Astrocyte of the spinal cord (primary cell): ENCODE results near the gene APBB2.

Experiments
- DNase-seq: peaks from one replicate; pipeline ENCODE4 v3.0.0; 2011; ENCODE audit warnings: low read depth, low spot score
- H3K4me3 ChIP-seq: 2 replicates; pipeline ENCODE4 v1.5.1; 2011; ENCODE audit warnings: low read depth, mild to moderate bottlenecking, low read length, moderate library complexity
- in situ Hi-C: cut with HindIII; loops from 2 replicates; pipeline ENCODE4 v1.10.0; 2017; ENCODE audit warnings: low sequenced_read_pairs
- TF ChIP-seq, protein P1 (sequence below): IDR thresholded peaks from 2 replicates; pipeline ENCODE4 v1.5.1; 2012; ENCODE audit warnings: low read depth, mild to moderate bottlenecking, low read length, inconsistent platforms

APBB2 gene

DNA sequence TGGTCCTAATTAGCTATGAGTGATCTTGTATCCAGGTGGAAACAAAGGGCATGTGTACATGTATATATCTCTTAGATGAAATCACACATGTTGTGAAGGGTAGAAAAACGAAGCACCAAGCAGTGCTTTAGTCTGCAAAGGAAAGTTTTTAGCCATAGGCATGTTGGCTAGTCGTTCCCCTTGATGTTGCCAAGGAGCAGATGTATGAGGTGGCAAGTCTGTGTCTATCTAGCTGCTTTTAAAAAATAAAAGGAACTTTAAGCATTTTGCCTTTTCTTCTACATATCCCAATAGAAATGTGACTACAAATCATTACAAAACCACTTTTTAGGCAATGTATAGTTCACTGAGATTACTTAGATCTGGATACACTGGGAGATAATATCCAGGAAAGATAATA is 401.5 kb downstream of the APBB2 start:
- DNase-seq, result no peak
- H3K4me3 ChIP-seq, result no peak overlapping the region
- TF ChIP-seq, protein P1, sequence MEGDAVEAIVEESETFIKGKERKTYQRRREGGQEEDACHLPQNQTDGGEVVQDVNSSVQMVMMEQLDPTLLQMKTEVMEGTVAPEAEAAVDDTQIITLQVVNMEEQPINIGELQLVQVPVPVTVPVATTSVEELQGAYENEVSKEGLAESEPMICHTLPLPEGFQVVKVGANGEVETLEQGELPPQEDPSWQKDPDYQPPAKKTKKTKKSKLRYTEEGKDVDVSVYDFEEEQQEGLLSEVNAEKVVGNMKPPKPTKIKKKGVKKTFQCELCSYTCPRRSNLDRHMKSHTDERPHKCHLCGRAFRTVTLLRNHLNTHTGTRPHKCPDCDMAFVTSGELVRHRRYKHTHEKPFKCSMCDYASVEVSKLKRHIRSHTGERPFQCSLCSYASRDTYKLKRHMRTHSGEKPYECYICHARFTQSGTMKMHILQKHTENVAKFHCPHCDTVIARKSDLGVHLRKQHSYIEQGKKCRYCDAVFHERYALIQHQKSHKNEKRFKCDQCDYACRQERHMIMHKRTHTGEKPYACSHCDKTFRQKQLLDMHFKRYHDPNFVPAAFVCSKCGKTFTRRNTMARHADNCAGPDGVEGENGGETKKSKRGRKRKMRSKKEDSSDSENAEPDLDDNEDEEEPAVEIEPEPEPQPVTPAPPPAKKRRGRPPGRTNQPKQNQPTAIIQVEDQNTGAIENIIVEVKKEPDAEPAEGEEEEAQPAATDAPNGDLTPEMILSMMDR, result no peak
- in situ Hi-C loops, result no loop called here

- no peak for DNase-seq
- in situ Hi-C loops, result no loop called here
- no peak overlapping the region for H3K4me3 ChIP-seq
- TF ChIP-seq, protein P1, result no peak
Measured at GRCh38 chr4:40812386-40812785, 402.0 kb downstream of the APBB2 start.

DNA sequence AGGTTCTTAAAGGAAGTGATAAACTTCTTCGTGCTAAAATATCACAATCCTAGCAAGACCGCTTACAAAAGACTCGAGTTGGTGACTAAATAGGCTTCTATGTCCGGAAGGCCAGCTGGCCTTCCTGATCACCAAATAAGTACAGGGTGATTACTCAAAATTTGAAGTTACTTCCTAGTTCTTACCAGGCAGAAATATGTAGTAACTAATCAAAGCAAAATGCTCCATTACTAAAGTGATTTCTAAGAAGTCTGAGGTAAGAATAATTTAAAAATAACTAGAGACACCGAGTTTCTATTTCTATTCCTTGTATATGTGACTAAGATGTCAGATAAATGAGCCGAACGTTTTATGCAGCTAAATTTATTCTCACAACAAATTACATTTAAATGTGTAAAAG is 402.4 kb downstream of the APBB2 start:
- TF ChIP-seq, protein P1, result no peak
- no peak overlapping the region for H3K4me3 ChIP-seq
- peak; percentile 16 for DNase-seq
- in situ Hi-C loops, result no loop called here

DNA sequence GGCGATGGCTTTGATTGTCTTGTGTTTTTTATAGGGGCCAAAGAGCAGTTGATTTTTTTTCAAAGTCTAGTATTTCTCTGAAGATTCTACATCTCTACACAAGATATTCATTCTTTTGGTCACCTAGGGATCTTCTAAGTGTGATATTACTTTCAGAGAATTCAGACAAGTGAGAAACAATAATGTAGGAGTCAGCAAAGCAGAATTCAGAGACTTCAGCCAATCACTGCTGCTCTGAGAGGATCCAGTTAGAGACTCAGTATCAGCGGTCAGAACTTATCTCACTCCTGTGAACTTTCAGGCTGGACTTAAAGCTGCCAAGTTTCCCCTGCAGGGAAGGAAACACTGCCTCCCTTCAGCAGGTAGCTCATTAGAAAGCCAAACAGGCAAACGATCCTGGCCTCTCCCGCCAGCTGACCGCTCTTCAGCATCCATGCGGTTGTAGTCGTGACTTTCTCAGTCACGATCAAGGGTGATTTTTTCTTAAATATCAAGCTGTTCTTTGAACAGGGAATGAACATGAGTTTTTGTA is 405.4 kb downstream of the APBB2 start:
- no peak for DNase-seq
- in situ Hi-C loops, result no loop called here
- no peak overlapping the region for H3K4me3 ChIP-seq
- TF ChIP-seq, protein P1, result no peak

DNA sequence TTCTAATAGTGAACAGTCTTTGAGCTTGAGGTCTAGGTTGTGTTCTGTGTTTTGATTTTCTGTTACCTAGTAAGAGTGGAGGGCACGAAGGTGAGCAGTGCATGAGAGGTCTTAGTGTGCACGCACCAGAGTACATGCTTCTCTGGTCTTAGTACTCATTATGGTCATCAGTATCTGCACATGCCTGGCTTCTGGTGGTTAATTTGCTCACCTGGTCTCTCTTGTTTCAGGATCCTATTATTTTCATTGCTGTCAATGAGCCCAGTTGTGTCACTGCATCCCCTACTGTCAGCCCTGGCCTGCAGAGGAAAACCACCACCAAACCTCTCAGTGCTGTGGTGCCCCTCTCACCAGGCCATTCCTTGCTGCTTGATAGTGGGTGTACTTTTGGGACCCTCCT is 409.7 kb downstream of the APBB2 start:
- no peak for DNase-seq
- in situ Hi-C loops, result no loop called here
- H3K4me3 ChIP-seq, result no peak overlapping the region
- TF ChIP-seq, protein P1, result no peak

GRCh38 chr4:40800064-40800463 is 414.3 kb downstream of the APBB2 start:
- in situ Hi-C loops, result no loop called here
- DNase-seq, result no peak

More at GRCh38 chr4:40800064-40800463, 414.3 kb downstream of the APBB2 start:
- no peak overlapping the region for H3K4me3 ChIP-seq
- TF ChIP-seq, protein P1, result no peak
